Stimulated activated CD8-positive, alpha-beta memory T cell treated with anti-CD3 and anti-CD28 coated beads, Interleukin-7, amount 100 ng/mL, for 1 hour (primary cell): ENCODE results near the gene TARBP2.
"Not testable (repeated sequence)": the region's sequence is repeated elsewhere in the genome, so short reads cannot be mapped to it uniquely, and the experiment has no call there.

ENCODE experiments used
- DNase-seq, 2 donors: peaks; one replicate each; pipeline ENCODE4 v3.0.0-alpha.2; 2020; ENCODE audit warnings: low read depth in 2 of 2

TARBP2 gene

DNA sequence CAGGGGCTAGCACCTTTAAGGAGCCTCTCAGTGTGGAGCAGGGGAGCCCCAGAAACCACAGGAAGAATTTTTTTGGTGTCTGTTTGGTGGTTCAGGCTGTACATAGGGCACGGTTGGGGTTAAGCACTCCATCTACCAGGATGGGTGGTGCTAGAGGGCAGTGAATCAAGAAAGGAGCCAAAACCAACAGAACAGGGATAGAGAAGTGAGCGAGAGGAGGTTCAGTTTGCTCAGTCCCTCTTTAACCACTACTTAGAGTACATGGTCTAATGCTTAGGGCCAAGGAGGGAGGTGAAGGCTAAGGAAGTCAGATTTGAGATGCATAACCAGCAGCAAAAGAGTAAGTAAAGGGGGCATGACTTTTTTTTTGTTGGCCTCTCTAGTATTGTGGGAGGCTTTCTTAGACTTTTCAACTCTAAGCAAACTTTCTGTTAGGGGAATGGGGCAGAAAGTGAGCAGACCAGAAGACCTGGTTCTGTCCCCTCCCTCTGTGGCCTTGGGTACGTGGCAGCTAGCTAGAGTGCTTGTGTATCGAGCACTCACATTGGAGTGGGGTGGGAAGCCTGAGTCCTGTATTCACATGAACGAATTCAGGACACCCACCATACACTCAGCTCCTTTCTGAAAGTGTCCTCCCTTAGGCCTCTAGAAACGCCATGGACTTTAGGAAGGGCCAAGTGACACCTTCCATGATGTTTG, 12.8 kb downstream of the TARBP2 start:
- DNase-seq: no peak

- DNase-seq: no peak
Observed at GRCh38 chr12:53514628-53515290, 13.7 kb downstream of the TARBP2 start.

GRCh38 chr12:53515291-53515680, 14.2 kb downstream of the TARBP2 start:
- no peak for DNase-seq

- DNase-seq: no peak
Observed at GRCh38 chr12:53516758-53517455, 15.8 kb downstream of the TARBP2 start.

DNA sequence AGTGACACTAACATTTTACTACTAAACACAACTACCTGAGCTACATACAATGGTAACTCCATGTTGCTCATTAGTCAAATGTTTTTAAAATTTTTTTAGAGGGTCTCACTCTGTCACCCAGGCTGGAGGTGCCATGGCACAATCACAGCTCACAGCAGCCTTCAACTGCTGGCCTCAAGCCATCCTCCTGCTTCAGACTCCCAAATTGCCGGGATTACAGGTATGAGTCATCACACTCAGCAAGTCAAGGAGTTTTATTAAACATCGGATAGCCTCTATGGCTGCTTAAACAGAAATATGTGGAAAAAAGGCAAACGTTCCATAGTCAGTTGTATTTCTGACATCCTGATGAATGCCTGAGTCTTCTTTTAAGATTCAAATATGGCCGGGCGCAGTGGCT, 17.3 kb downstream of the TARBP2 start:
- DNase-seq: no peak

- no peak for DNase-seq
Observed at GRCh38 chr12:53523131-53523530, 22.0 kb downstream of the TARBP2 start.

DNA sequence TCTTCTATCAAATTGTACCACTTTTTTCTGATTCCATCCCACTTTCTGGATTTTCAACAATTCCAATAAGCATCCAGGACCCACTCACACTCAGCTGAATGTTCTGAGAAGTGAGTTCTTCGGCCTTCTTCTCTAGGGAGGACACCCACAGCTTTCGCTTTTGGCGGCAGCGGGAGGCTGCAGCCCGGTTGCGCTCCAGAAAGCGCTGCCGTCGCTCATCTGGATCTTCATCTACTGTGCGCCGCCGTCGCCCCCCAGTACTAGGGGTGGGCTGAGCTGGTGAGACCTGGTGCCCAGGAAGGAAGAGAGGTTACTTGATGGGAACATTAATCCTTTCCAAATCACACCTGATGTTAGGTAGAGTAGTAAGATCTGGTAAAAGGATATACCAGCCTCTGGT, 23.4 kb downstream of the TARBP2 start:
- no peak for DNase-seq

DNA sequence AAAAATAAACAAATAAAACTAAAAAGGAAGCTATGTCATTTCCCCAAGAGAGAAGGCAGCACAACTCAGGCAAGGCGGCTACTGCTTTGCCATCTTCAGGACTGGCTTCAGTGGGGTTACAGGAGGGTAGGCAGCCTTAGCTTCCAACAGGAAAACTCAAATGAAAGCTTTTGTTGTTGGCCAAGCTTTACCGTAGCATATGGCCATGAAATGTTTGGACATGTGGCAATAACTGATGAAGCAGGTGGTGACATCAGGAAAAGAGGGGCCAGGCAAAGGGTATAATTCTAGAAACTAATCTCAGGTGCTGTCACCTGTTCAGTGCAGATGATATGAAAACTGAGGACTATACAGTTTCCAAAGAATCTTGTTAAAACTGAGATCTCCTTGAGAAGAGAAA, 29.0 kb downstream of the TARBP2 start:
- DNase-seq: no peak

DNA sequence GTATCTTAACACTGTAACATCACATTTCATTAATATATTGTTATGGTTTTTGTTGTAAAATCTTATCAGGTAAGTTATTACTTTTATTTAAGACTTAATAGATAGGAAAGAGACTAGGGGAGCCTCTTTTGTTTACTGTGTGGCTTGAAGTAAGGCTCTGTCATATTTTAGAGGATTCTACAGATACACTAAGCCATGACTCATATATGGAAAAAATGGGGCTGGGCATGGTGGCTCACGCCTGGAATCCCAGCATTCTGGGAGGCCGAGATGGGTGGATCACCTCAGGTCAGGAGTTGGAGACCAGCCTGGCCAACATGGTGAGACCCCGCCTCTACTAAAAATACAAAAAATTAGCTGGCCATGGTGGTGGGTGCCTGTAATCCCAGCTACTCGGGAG, 29.8 kb downstream of the TARBP2 start:
- DNase-seq: no peak

DNA sequence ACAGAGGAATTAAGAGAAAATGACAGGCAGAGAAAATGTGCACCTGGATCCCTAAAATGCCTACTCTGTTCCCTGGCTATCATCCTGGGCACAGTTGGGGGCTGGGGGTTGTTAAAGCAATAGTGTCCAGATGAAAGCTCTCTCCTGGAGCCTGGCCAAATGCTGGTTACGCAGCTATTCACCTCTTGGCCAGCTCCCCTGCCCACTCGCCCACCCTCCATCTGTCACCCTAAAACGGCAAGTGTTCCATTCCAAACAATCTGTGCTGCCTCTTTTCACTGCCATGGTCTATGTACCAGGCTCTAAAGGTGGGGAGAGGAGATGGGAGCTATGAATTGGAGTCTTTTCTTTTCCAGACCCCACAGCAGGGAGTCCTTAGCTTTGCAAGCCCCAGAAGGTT, 30.9 kb downstream of the TARBP2 start:
- no peak for DNase-seq

DNA sequence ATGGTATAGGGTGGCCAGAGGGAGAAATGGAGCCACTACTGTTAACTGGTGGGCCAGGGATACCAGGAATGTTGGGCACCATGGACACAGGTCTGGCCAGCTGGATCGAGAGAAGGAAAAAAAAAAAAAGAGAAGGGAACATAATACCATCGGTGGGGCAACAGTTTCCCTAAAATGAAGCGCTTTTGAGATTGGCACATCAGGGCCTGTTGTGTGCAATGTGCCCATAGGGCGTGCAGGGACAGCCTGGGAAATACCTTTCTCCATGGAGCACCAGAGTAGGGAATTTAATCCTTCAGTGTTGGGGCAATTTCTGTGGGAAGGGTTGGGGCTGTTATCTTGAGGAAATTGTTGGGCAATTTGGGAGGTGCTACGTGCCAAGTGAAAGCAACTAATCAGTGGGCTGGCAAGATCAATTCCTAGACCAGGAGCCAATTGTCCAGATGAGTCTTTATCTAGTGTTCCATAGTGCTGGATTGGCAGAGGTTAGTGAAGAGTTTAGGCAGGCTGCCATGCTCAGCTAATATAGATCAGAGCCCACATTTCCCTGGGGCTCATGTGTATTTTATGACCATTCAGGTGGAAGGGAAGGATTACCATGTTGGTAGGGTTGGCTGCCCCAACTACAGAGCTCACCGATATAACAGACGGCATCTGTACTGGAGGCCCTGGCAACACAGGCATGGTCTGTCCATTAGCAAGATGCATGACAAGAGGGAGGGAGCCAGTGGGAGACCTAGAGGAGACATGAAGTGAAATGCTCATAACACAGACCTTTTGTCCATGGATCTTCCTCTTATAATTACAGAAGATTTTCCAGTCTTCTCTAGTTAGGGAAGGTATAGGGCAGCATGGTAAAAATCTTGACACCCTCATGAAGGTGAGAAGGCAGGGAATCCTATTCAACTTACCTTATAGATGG, 31.7 kb downstream of the TARBP2 start:
- no peak for DNase-seq

DNA sequence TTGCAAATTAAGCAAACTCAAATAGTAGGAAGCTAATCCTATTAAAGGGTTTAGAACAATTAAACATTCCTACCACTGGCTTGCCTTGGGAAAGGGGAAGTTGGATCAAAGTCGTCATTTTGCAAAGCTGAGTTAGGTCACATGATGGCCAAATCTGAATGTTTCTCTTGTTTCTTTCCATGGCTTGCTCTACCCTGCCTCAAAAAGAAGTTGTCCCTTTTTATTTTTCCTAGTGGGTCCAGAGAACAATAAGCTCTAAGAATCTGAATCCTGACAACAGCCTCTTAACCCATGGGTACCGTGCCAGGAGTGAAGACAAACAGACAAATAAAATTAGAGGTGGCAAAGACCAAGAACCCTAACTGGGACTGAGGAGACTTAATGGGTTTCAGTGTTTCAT, 32.4 kb downstream of the TARBP2 start:
- DNase-seq: no peak

- no peak for DNase-seq
Observed at GRCh38 chr12:53536962-53537361, 35.9 kb downstream of the TARBP2 start.

GRCh38 chr12:53538209-53538689, 37.2 kb downstream of the TARBP2 start:
- DNase-seq: no peak

- DNase-seq: no peak
Observed at GRCh38 chr12:53539526-53539925, 38.4 kb downstream of the TARBP2 start.

- peak in 1 of 2 donors; percentile 4 for DNase-seq
Observed at GRCh38 chr12:53543539-53543938, 42.5 kb downstream of the TARBP2 start.

- not testable (repeated sequence) for DNase-seq
Observed at GRCh38 chr12:53548354-53548753, 47.3 kb downstream of the TARBP2 start.

DNA sequence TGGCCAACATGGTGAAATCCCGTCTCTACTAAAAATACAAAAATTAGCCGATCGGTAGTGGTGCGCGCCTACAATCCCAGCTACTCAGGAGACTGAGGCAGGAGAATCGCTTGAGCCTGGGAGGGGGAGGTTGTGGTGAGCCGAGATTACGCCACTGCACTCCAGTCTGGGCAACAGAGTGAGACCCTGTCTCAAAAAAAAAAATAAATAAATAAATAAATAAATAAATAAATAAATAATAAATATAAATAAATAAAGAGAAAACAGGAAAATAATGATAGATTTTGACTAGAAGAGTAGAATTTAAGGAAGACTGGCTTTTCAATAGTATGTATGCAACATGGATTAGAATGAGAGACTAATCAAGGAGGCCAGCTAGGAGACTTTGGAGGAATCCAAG, 49.0 kb downstream of the TARBP2 start:
- not testable (repeated sequence) for DNase-seq

DNA sequence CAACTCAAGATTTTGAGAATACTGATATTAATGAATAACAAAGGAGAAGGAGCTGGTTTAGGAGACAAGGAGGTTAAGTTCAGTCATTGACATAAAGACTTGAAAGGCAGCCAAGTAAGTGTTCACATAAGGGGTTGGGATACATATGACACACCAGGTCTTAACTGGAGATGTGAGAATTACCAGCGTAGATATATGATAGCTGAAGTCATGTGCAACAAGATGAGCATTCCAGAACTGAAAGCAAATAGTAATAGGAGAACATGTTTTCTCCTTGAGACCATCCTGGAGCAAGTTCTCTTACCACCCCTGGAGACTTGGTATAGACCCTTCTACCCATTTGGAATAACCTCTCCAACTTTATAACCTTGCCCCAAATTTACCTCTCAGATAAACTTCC, 49.5 kb downstream of the TARBP2 start:
- DNase-seq: no peak

DNA sequence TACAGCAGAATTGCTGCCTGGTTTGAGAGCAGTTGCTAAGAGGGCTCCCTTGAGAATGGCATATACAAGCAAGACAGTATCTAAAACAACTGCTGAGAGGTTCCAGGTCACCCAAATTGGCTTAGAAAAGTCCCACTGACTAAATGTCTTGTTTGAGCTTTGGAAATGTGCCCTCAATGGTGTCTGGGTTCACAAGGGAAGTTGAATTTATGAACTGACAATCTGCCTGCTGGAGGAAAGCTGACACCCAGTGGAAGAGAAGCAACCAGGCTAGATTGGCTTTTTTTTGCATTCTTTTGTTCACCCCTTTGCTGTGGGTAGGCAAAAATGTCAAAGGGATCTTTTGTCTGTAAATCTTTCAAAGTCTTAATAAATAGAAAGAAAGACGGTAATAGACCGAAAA, 50.8 kb downstream of the TARBP2 start:
- DNase-seq: no peak

DNA sequence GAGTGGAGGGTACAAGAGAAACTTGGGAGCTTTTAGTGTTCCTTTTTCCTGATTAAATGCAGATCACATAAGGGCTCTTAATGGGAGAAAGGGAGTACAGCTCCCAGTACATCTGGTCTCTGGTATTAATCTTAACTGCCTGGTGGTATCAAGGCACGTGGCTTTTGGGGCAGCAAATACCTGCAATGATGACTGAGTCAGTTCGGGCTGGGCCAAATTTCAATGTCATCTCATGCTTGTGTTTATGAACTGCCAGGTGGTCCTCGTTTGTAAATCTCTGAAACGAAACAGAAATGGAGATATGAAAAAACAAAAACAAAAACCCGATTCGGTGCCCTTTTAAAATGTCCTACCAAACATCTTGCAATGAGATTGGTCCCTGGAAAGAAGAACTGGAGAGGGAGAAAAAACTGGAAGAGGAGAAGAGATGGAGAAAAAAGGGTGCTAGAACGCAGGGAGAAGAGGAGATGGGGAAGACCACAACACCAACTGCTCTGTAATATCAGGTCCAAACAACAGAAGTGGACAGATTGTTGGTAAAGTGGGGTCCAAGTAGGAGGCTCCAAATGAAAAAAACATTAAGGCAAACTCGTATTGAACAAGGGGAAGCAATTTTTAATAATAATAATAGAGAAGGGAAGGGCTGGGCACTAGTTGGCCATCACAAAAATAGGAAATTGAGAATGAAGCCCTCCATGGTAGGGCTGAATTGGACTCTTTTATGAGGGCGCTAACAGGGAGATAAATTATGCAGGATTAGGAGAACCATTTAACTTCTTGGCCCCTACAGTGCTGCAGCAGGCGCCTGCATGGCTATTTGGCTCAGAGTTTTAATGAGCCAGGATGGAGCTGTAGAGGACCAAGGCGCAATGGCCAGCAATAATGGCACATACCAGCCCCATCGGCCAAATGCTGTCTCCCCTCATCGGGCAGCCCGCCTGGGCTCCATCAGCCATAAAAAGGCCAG, 51.6 kb downstream of the TARBP2 start:
- DNase-seq: no peak
